GM19351 (cell line): ENCODE results near the gene ST6GALNAC5.

Source experiments
- ATAC-seq: cut with Tn5 transposase; IDR thresholded peaks from one replicate; pipeline ENCODE4 v1.9.1; 2021; ENCODE audit warnings: mild to moderate bottlenecking, moderate library complexity; ENCODE audit not compliant: unreplicated experiment

The ST6GALNAC5 gene

DNA sequence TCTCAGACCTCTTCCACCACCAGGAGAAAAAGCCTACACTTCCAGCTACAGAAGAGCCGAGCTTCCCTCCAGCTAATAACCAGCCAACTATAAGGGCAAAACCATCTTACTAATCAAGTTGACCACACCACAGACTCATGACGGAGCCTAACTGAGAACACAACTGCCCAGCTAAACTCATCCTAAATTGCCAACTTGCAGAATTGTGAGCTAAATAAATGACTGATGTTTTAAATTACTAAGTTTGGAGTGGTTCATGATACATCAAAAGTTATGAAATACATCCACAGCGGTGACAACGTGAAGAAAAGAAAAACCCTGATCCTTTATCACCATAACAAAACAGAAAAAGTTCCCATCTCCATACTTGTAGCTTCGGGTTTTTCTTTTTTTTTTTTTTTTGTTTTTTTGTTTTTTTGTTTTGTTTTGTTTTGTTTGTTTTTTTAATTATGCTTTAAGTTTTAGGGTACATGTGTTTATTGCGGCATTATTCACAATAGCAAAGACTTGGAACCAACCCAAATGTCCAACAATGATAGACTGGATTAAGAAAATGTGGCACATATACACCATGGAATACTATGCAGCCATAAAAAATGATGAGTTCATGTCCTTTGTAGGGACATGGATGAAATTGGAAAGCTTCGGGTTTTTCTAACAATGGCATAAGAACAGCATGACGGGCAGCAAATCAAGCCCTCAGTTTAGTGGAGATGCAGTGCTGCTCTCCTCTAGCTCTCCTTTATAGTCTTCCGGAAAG is 229.4 kb downstream of the ST6GALNAC5 start:
- ATAC-seq: no peak

DNA sequence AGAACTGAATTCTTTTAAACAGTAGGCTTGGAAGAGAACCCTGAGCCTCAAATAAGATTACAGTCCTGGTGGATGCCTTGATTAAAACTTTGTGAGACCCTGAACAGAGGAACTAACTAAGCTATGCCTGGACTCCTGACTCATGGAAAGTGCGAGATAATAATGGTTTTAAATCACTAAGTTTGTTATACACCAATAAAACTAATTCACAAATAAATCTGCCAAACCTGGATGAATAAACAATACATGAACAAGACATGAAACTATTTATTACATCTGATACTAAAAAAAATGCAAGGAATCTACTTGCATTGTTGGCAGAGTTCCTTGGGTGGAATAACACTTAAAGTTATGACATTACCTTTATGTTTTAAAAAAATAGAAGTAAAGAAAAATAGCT is 233.6 kb downstream of the ST6GALNAC5 start:
- no peak for ATAC-seq

DNA sequence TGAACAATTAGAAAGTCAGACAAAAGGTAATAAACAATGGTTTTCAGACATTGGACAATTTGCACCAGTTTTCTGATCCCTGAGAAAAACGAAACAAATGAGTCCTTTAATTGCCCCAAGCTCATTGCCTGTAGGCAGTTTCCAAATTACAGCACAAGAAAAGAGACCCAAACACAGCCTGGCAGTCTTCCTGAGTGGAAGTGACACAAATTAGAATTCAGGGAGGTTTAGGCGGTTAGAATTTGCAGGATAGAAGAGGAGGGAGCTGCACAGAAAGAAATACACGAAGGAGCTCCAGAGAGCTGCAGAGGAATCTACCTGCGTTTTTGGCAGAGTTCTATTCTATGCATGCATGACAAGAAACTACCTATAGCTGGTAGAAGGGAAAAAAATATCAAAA is 236.2 kb downstream of the ST6GALNAC5 start:
- ATAC-seq: no peak

DNA sequence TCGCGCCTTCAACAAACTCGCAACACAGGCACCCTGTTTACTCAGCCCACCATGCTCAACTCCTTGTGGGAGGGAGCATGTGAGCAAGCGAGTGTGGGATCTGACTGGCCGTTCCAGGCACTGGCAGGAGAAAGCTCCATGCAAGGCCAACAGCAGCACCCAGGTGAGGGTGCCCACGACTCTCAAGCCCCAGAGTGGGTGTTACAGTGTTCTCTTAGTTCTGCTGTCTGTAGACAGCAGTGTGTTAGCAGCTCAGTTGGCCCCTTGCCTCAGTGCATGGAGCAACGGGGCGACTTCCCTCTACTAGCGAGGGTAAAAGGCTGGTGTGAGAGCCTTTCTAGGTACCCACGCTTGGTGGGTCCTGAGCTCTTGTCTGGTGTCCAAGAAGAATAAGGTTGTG is 237.4 kb downstream of the ST6GALNAC5 start:
- ATAC-seq: no peak
